IMR-90 (cell line): ENCODE measurements around the gene KAT7. TPM values are rescaled to one million over a fixed set of nuclear protein-coding genes. Genes with fewer than 3 reads are reported as not detected.

Source experiments
- ATAC-seq: fragments of 200-7000 bp; cut with Tn5 transposase; 2 replicates; pipeline ENCODE4 v1.9.1; 2020; ENCODE audit warnings: low read depth, mild to moderate bottlenecking, moderate library complexity
- BruUV-seq: library from RNA; stranded (reverse); fragments of 400-500 nt; replicated peaks from 2 replicates; lab custom pipeline; 2021; lab: Mats Ljungman, UMichigan
- CTCF ChIA-PET: fragments of 300-600 bp; formaldehyde crosslinking; extraction: SDS; loops from one replicate; lab custom pipeline; 2021; ENCODE audit warnings: antibody characterized with exemption; lab: Yijun Ruan, JAX
- POLR2A ChIA-PET: fragments of 300-600 bp; sonication (Branson Sonifier 250); formaldehyde crosslinking; loops from one replicate; lab custom pipeline; 2022; ENCODE audit warnings: antibody characterized with exemption; ENCODE audit not compliant: unreplicated experiment; lab: Charles Lee
- DNase-seq: peaks from one replicate; pipeline ENCODE4 v3.0.0; 2013
- H2AFZ ChIP-seq: replicated peaks from 2 replicates; pipeline ENCODE3; 2013; ENCODE audit warnings: low read length, mild to moderate bottlenecking; ENCODE audit not compliant: poor library complexity
- H2AK5ac ChIP-seq: 2 replicates; pipeline ENCODE4 v1.6.1; 2013; ENCODE audit warnings: low read depth, low read length, inconsistent platforms
- H2AK9ac ChIP-seq: replicated peaks from 2 replicates; pipeline ENCODE3; 2013; ENCODE audit warnings: mild to moderate bottlenecking, low read depth, low read length, moderate library complexity; ENCODE audit not compliant: poor library complexity
- H2BK120ac ChIP-seq: 2 replicates; pipeline ENCODE4 v1.6.1; 2013; ENCODE audit warnings: low read depth, low read length, inconsistent platforms
- H2BK15ac ChIP-seq: 3 replicates; pipeline ENCODE4 v1.6.1; 2013; ENCODE audit warnings: low read depth, low read length, inconsistent platforms
- H2BK20ac ChIP-seq: 2 replicates; pipeline ENCODE4 v1.6.1; 2013; ENCODE audit warnings: low read depth, mild to moderate bottlenecking, inconsistent platforms, low read length, moderate library complexity
- H2BK5ac ChIP-seq: 2 replicates; pipeline ENCODE4 v1.6.1; 2013; ENCODE audit warnings: mild to moderate bottlenecking, low read depth, low read length, inconsistent platforms; ENCODE audit not compliant: poor library complexity, severe bottlenecking
- H3K14ac ChIP-seq: replicated peaks from 2 replicates; pipeline ENCODE4 v1.6.1; 2013; ENCODE audit warnings: low read depth, low read length, inconsistent platforms
- H3K18ac ChIP-seq: 2 replicates; pipeline ENCODE4 v1.6.1; 2013; ENCODE audit warnings: low read depth, low read length, control low read depth
- H3K23ac ChIP-seq: 2 replicates; pipeline ENCODE4 v1.6.1; 2013; ENCODE audit warnings: low read depth, low read length, inconsistent platforms
- H3K27ac ChIP-seq: 2 replicates; pipeline ENCODE4 v1.5.1; 2013; ENCODE audit warnings: mild to moderate bottlenecking, control low read depth, low read length; ENCODE audit not compliant: insufficient read depth
- H3K27me3 ChIP-seq: 2 replicates; pipeline ENCODE4 v1.6.1; 2013; ENCODE audit warnings: low read length; ENCODE audit not compliant: control insufficient read depth, insufficient read depth
- H3K36me3 ChIP-seq: 2 replicates; pipeline ENCODE4 v1.6.1; 2013; ENCODE audit warnings: low read length, mixed read lengths; ENCODE audit not compliant: control insufficient read depth, insufficient read depth
- H3K4ac ChIP-seq: 2 replicates; pipeline ENCODE4 v1.6.1; 2013; ENCODE audit warnings: low read depth, low read length, inconsistent platforms
- H3K4me1 ChIP-seq: 2 replicates; pipeline ENCODE4 v1.6.1; 2013; ENCODE audit warnings: low read length, mixed read lengths; ENCODE audit not compliant: control insufficient read depth, insufficient read depth
- H3K4me2 ChIP-seq: 2 replicates; pipeline ENCODE4 v1.6.1; 2013; ENCODE audit warnings: low read depth, mild to moderate bottlenecking, control low read depth, low read length, moderate library complexity
- H3K4me3 ChIP-seq: 2 replicates; pipeline ENCODE4 v1.5.1; 2013; ENCODE audit warnings: low read depth, mild to moderate bottlenecking, control low read depth, low read length, moderate library complexity; ENCODE audit not compliant: insufficient read depth
- H3K56ac ChIP-seq: 2 replicates; pipeline ENCODE4 v1.6.1; 2013; ENCODE audit warnings: low read length, inconsistent platforms; ENCODE audit not compliant: insufficient read depth; ENCODE audit errors: extremely low read depth
- H3K79me1 ChIP-seq, 2 experiments: 2 replicates each; pipeline ENCODE4 v1.6.1; 2013; ENCODE audit warnings: low read length in 2 of 2, inconsistent platforms in 1 of 2, low read depth in 1 of 2
- H3K9ac ChIP-seq: 2 replicates; pipeline ENCODE4 v1.6.1; 2013; ENCODE audit warnings: low read depth, low read length, control low read depth
- H3K9me1 ChIP-seq: 2 replicates; pipeline ENCODE4 v1.6.1; 2013; ENCODE audit warnings: low read length, inconsistent platforms; ENCODE audit not compliant: insufficient read depth
- H3K9me3 ChIP-seq: 2 replicates; pipeline ENCODE4 v1.6.1; 2013; ENCODE audit warnings: low read length; ENCODE audit not compliant: control insufficient read depth, insufficient read depth
- H4K20me1 ChIP-seq: 2 replicates; pipeline ENCODE4 v1.6.1; 2013; ENCODE audit warnings: low read length, inconsistent platforms; ENCODE audit not compliant: insufficient read depth
- H4K5ac ChIP-seq: 2 replicates; pipeline ENCODE4 v1.6.1; 2013; ENCODE audit warnings: mild to moderate bottlenecking, low read depth, low read length, control low read depth
- H4K8ac ChIP-seq, 2 experiments: 2 replicates each; pipeline ENCODE4 v1.6.1; 2013; ENCODE audit warnings: low read depth in 2 of 2, low read length in 2 of 2, control low read depth in 1 of 2, inconsistent platforms in 1 of 2
- H4K91ac ChIP-seq: 2 replicates; pipeline ENCODE4 v1.6.1; 2013; ENCODE audit warnings: low read depth, low read length, inconsistent platforms; ENCODE audit not compliant: insufficient read depth
- BHLHE40 ChIP-seq: fragments of 150-350 bp; IDR thresholded peaks from 2 replicates; pipeline ENCODE4 v1.6.1; 2016; ENCODE audit warnings: mild to moderate bottlenecking, low read depth, low read length
- CHD1 ChIP-seq: IDR thresholded peaks from 2 replicates; pipeline ENCODE4 v1.6.1; 2012; ENCODE audit warnings: low read depth, low read length, improper control_type of control experiment
- FOS ChIP-seq: fragments of 150-350 bp; IDR thresholded peaks from 2 replicates; pipeline ENCODE4 v1.6.1; 2016; ENCODE audit warnings: low read depth, low read length
- MAFK ChIP-seq: IDR thresholded peaks from 2 replicates; pipeline ENCODE4 v1.6.1; 2012; ENCODE audit warnings: low read depth, low read length, improper control_type of control experiment
- MAZ ChIP-seq: IDR thresholded peaks from 2 replicates; pipeline ENCODE4 v1.6.1; 2012; ENCODE audit warnings: low read depth, mild to moderate bottlenecking, low read length, improper control_type of control experiment, moderate library complexity, borderline replicate concordance
- MXI1 ChIP-seq: IDR thresholded peaks from 2 replicates; pipeline ENCODE4 v1.6.1; 2012; ENCODE audit warnings: low read depth, mild to moderate bottlenecking, low read length, moderate library complexity, borderline replicate concordance
- NFE2L2 ChIP-seq: fragments of 150-350 bp; IDR thresholded peaks from 2 replicates; pipeline ENCODE4 v1.6.1; 2016; ENCODE audit warnings: low read depth, mild to moderate bottlenecking, low read length
- RAD21 ChIP-seq: IDR thresholded peaks from 2 replicates; pipeline ENCODE4 v1.6.1; 2012; ENCODE audit warnings: low read length, improper control_type of control experiment
- SMC3 ChIP-seq: fragments of 150-350 bp; IDR thresholded peaks from 2 replicates; pipeline ENCODE4 v1.6.1; 2016; ENCODE audit warnings: low read depth, mild to moderate bottlenecking, antibody characterized with exemption, low read length, moderate library complexity
- WGBS, 2 experiments: methylation state at CpG; one replicate each; pipeline versions ENCODE4 v1.1.5 to v1.1.7; 2013; ENCODE audit warnings: missing lambda C conversion rate in 2 of 2; ENCODE audit not compliant: insufficient read length in 1 of 2; ENCODE audit errors: extremely low coverage in 2 of 2; 5-methylcytosine and 5-hydroxymethylcytosine counted together
- dilution Hi-C: fragments of 300-500 bp; cut with HindIII; formaldehyde crosslinking; loops from one replicate; pipeline ENCODE4 v1.14.3; 2018; ENCODE audit warnings: low sequenced_read_pairs; ENCODE audit not compliant: unreplicated experiment
- in situ Hi-C: fragments of 300-500 bp; cut with MboI; formaldehyde crosslinking; loops from 3 replicates; pipeline ENCODE4 v1.14.3; 2019; ENCODE audit warnings: low sequenced_read_pairs, inconsistent platforms, mixed read lengths
- intact Hi-C: fragments of 100-400 bp; cut with micrococcal nuclease; formaldehyde crosslinking; loops from 2 replicates; pipeline ENCODE4 v1.10.0; 2022
- polyA plus RNA-seq, 3 experiments: library from polyadenylated mRNA; depleted of rRNA; stranded (reverse); fragments of >200 nt; gene quantifications; 2 replicates each; pipeline ENCODE4 v1.2.3, GENCODE V29; 2012; ENCODE audit warnings: low replicate concordance in 1 of 3
- total RNA-seq: library from RNA; depleted of rRNA; stranded (reverse); fragments of >200 nt; gene quantifications from 2 replicates; pipeline ENCODE4 v1.2.3, GENCODE V29; 2012
- TF ChIP-seq, protein P1 (sequence below): fragments of 150-350 bp; IDR thresholded peaks from 2 replicates; pipeline ENCODE4 v1.6.1; 2017; ENCODE audit warnings: mild to moderate bottlenecking, antibody characterized with exemption, low read length, low read depth
- TF ChIP-seq, protein P2 (sequence below): conservative IDR thresholded peaks from 2 replicates; pipeline ENCODE4 v1.5.1; 2012; ENCODE audit warnings: mild to moderate bottlenecking, low read depth, low read length, improper control_type of control experiment

The KAT7 gene
- total and polyA plus RNA-seq, 2 of the 4 experiments (the other 2 are of a cell fraction), result 16.9 to 21.9 TPM

DNA sequence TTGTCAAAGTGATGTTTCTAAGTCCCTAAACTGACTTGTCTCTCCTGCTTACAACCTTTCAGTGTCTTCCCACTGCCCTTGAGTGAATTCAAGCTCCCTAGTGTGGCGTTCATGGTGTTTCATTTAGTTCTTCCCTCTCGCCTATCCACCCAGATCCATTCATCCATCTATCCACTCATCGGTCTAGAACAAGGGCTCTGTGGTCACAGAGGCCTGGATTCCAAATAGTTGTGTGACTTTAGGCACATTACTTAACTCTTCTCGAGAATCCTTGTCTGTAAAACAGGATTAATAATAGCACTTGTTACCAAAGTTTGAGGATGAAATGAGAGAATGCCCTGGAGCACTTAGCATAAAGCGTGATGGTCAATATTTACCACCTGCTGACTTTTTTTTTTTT lies 60.3 kb downstream of the KAT7 start:
- no peak overlapping the region for H3K4me2 ChIP-seq
- no peaks in the 10 kb centered on the region for H3K79me1 ChIP-seq
- H2BK120ac ChIP-seq, result no peak overlapping the region
- no peak overlapping the region for H2AFZ ChIP-seq
- H2BK15ac ChIP-seq, result no peak overlapping the region
- H3K9me1 ChIP-seq, result peaks cover 5% of the 10 kb centered on the region
- no peak overlapping the region for H3K14ac ChIP-seq
- CTCF ChIA-PET, result no interaction called here
- H3K36me3 ChIP-seq, result no peaks in the 10 kb centered on the region
- no peak overlapping the region for H4K8ac ChIP-seq
- H3K4me1 ChIP-seq, result peaks cover 6% of the 10 kb centered on the region; the same call in 1 of the 2 replicates
- no peak overlapping the region for H2AK9ac ChIP-seq
- no peak overlapping the region for H3K56ac ChIP-seq
- in situ Hi-C loops, result loop anchor here (5.0 kb wide), 2 partner anchors 141 to 276 kb away; partner anchors contain the start of gene SLC35B1
- no peak overlapping the region for H4K5ac ChIP-seq
- no TSS peak for BruUV-seq
- no peak overlapping the region for H3K27ac ChIP-seq
- H3K23ac ChIP-seq, result no peak overlapping the region
- H3K4me3 ChIP-seq, result no peak overlapping the region
- no peaks in the 10 kb centered on the region for H4K20me1 ChIP-seq
- no peak overlapping the region for H3K18ac ChIP-seq
- H2BK20ac ChIP-seq, result no peak overlapping the region
- H4K91ac ChIP-seq, result no peak overlapping the region
- H3K9ac ChIP-seq, result no peak overlapping the region
- POLR2A ChIA-PET, result no interaction called here
- ATAC-seq (no peak), DNase-seq (no peak)
- H3K9me3 ChIP-seq, result no peaks in the 10 kb centered on the region
- intact Hi-C loops, result no loop called here
- no peak overlapping the region for H3K4ac ChIP-seq
- 100% methylated on average over 1 of the region's 5 CpGs; no CpG with 5 or more reads in 1 of the 2 experiments for WGBS, 2 experiments
- no peak overlapping the region for H2AK5ac ChIP-seq
- H2BK5ac ChIP-seq, result no peak overlapping the region
- H3K27me3 ChIP-seq, result peaks cover 12% of the 10 kb centered on the region; the same call in 1 of the 2 replicates
- dilution Hi-C loops, result no loop called here
- TF ChIP-seq RAD21, result no peak
- TF ChIP-seq MXI1, result no peak
- TF ChIP-seq, protein P1, sequence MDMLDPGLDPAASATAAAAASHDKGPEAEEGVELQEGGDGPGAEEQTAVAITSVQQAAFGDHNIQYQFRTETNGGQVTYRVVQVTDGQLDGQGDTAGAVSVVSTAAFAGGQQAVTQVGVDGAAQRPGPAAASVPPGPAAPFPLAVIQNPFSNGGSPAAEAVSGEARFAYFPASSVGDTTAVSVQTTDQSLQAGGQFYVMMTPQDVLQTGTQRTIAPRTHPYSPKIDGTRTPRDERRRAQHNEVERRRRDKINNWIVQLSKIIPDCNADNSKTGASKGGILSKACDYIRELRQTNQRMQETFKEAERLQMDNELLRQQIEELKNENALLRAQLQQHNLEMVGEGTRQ, result no peak
- TF ChIP-seq MAZ, result no peak
- no peak for TF ChIP-seq BHLHE40
- TF ChIP-seq FOS, result no peak
- TF ChIP-seq CHD1, result no peak
- TF ChIP-seq NFE2L2, result no peak
- TF ChIP-seq MAFK, result no peak
- no peak for TF ChIP-seq SMC3
- TF ChIP-seq, protein P2, sequence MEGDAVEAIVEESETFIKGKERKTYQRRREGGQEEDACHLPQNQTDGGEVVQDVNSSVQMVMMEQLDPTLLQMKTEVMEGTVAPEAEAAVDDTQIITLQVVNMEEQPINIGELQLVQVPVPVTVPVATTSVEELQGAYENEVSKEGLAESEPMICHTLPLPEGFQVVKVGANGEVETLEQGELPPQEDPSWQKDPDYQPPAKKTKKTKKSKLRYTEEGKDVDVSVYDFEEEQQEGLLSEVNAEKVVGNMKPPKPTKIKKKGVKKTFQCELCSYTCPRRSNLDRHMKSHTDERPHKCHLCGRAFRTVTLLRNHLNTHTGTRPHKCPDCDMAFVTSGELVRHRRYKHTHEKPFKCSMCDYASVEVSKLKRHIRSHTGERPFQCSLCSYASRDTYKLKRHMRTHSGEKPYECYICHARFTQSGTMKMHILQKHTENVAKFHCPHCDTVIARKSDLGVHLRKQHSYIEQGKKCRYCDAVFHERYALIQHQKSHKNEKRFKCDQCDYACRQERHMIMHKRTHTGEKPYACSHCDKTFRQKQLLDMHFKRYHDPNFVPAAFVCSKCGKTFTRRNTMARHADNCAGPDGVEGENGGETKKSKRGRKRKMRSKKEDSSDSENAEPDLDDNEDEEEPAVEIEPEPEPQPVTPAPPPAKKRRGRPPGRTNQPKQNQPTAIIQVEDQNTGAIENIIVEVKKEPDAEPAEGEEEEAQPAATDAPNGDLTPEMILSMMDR, result no peak
